ENCODE results near the gene CSRNP3.

DNA sequence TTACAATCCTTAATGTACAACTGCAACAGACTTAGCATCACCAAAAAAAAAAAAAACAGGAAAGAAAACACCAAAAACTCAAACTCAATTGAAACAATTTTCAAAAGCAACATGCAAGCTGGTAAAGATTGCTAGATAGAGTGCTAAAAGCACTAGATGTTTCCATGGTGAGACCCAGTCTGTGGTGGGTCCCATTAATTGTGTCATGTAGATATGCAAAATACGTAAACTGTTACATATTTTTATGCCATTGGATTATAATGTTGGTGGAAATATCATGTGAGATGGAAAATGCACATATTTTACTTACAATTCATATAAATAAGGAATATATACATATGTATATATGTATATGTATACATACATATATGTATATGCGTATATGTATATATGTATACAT, 30.5 kb downstream of the CSRNP3 start:
- TF ChIP-seq POLR2A (IDR thresholded peaks at IDR 0.05): no peak
- no peak for TF ChIP-seq POLR2AphosphoS5 (IDR thresholded peaks at IDR 0.05)
